GM18870 (cell line): ENCODE measurements around the gene RAB12.

Experiments used
- ATAC-seq: cut with Tn5 transposase; IDR thresholded peaks from one replicate; pipeline ENCODE4 v1.9.1; 2021; ENCODE audit warnings: moderate library complexity; ENCODE audit not compliant: unreplicated experiment

Gene RAB12

GRCh38 chr18:8681196-8681595 is 72.0 kb downstream of the RAB12 start:
- ATAC-seq: no peak

- no peak for ATAC-seq
Measured at GRCh38 chr18:8684577-8684976, 75.3 kb downstream of the RAB12 start.

- no peak for ATAC-seq
Measured at GRCh38 chr18:8685141-8685913, 76.1 kb downstream of the RAB12 start.

- no peak for ATAC-seq
Measured at GRCh38 chr18:8685914-8686216, 76.6 kb downstream of the RAB12 start.

- no peak for ATAC-seq
Measured at GRCh38 chr18:8686611-8687010, 77.4 kb downstream of the RAB12 start.

- no peak for ATAC-seq
Measured at GRCh38 chr18:8688216-8688800, 79.1 kb downstream of the RAB12 start.

GRCh38 chr18:8688816-8689215 is 79.6 kb downstream of the RAB12 start:
- no peak for ATAC-seq
